ENCODE measurements around the gene SPPL3. TPM values are rescaled to one million over a fixed set of nuclear protein-coding genes. Genes with fewer than 3 reads are reported as not detected.

SPPL3 gene
- total and polyA plus RNA-seq, 2 experiments from 2014 or later = 20.0 to 67.3 TPM

GRCh38 chr12:120798696-120799095 lies 105.5 kb downstream of the SPPL3 start:
- Histone ChIP-seq H4K20me1 (ENCODE audit: insufficient read depth, poor library complexity, severe bottlenecking) (peaks cover 4% of the 10 kb centered on the region), H3K9me3 (ENCODE audit: low read depth) (peaks cover 15% of the 10 kb centered on the region), H3K9me2 (replicated peaks; ENCODE audit: insufficient read depth) (no peaks in the 10 kb centered on the region), H2AFZ (no peak overlapping the region), H3K27me3 (no peaks in the 10 kb centered on the region), H3K4me1 (ENCODE audit: insufficient read depth) (peaks cover 30% of the 10 kb centered on the region), H3K79me2 (peaks cover 75% of the 10 kb centered on the region), H3K4me2 (no peak overlapping the region), H3K4me3 (no peak overlapping the region), H3K36me3 (replicated peaks; ENCODE audit: insufficient read depth, low read depth) (peaks cover 5% of the 10 kb centered on the region), H3K27ac (peak overlapping the region; percentile 73)
- no peak for TF ChIP-seq EZH2 (IDR thresholded peaks at IDR 0.05; ENCODE audit: borderline replicate concordance)
- no peak for TF ChIP-seq EZH2phosphoT487 (IDR thresholded peaks at IDR 0.05; ENCODE audit: low read depth, severe bottlenecking, unreplicated experiment)
- TF ChIP-seq CTCF (IDR thresholded peaks at IDR 0.05; ENCODE audit: poor library complexity) = no peak
- DNase-seq (ENCODE audit: low spot score) = no peak
- 91% methylated on average over 4 of the region's 4 CpGs for WGBS (ENCODE audit: low lambda C conversion rate, missing lambda C conversion rate)

GRCh38 chr12:120797677-120798642 lies 106.2 kb downstream of the SPPL3 start:
- TF ChIP-seq EZH2 (IDR thresholded peaks at IDR 0.05; ENCODE audit: borderline replicate concordance) (no peak), CTCF (IDR thresholded peaks at IDR 0.05; ENCODE audit: poor library complexity) (no peak), EZH2phosphoT487 (IDR thresholded peaks at IDR 0.05; ENCODE audit: low read depth, severe bottlenecking, unreplicated experiment) (no peak)
- Histone ChIP-seq H3K9me2 (replicated peaks; ENCODE audit: insufficient read depth) (no peaks in the 10 kb centered on the region), H3K9me3 (ENCODE audit: low read depth) (peaks cover 15% of the 10 kb centered on the region), H3K4me2 (no peak overlapping the region), H3K79me2 (peaks cover 73% of the 10 kb centered on the region), H4K20me1 (ENCODE audit: insufficient read depth, poor library complexity, severe bottlenecking) (peaks cover 4% of the 10 kb centered on the region), H3K27me3 (no peaks in the 10 kb centered on the region), H3K4me1 (ENCODE audit: insufficient read depth) (peaks cover 30% of the 10 kb centered on the region), H3K4me3 (no peak overlapping the region), H3K27ac (no peak overlapping the region), H2AFZ (no peak overlapping the region), H3K36me3 (replicated peaks; ENCODE audit: insufficient read depth, low read depth) (peaks cover 5% of the 10 kb centered on the region)
- DNase-seq (ENCODE audit: low spot score) = no peak
- WGBS (ENCODE audit: low lambda C conversion rate, missing lambda C conversion rate) = 79% methylated on average over 7 of the region's 7 CpGs

- H3K9me2 ChIP-seq (replicated peaks; ENCODE audit: insufficient read depth) = no peaks in the 10 kb centered on the region
- TF ChIP-seq EZH2phosphoT487 (IDR thresholded peaks at IDR 0.05; ENCODE audit: low read depth, severe bottlenecking, unreplicated experiment) (no peak), EZH2 (IDR thresholded peaks at IDR 0.05; ENCODE audit: borderline replicate concordance) (no peak), CTCF (IDR thresholded peaks at IDR 0.05; ENCODE audit: poor library complexity) (no peak)
- H4K20me1 ChIP-seq (ENCODE audit: insufficient read depth, poor library complexity, severe bottlenecking) = no peaks in the 10 kb centered on the region
- H3K79me2 ChIP-seq = peaks cover 52% of the 10 kb centered on the region
- DNase-seq (ENCODE audit: low spot score) = no peak
- WGBS (ENCODE audit: low lambda C conversion rate, missing lambda C conversion rate) = 98% methylated on average over 4 of the region's 4 CpGs
- H3K27ac ChIP-seq = no peak overlapping the region
- H2AFZ ChIP-seq = no peak overlapping the region
- peaks cover 18% of the 10 kb centered on the region for H3K4me1 ChIP-seq (ENCODE audit: insufficient read depth)
- no peak overlapping the region for H3K4me3 ChIP-seq
- H3K27me3 ChIP-seq = no peaks in the 10 kb centered on the region
- H3K9me3 ChIP-seq (ENCODE audit: low read depth) = peaks cover 15% of the 10 kb centered on the region
- no peak overlapping the region for H3K4me2 ChIP-seq
- peaks cover 5% of the 10 kb centered on the region for H3K36me3 ChIP-seq (replicated peaks; ENCODE audit: insufficient read depth, low read depth)
These were observed 108.5 kb downstream of the SPPL3 start for GRCh38 chr12:120795441-120796178.

Data from hepatocyte (in vitro differentiated cells).